ENCODE data around the gene DIAPH2.

Gene DIAPH2

DNA sequence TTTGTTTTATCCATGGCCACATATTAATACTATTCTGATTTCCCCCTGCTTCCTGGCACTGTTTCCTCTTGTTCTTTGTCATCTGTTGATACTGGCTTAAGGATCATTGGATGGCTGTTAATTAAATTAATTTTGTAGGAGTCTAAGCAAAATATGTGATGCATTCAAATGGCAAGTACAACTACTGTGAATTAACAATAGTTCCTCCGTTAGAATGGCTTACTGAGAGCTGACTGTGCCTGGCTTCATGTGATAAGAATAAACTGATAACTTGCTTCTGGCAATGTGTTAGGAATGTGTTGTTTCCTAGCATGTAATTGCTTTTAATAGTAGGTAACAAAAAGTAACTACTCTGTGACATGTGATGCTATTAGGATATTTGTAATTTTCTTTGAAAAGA lies 297.5 kb downstream of the DIAPH2 start:
- DNase-seq = no peak

GRCh38 chrX:96984538-96984937 lies 299.9 kb downstream of the DIAPH2 start:
- no peak for DNase-seq

- no peak for DNase-seq
These were observed 300.4 kb downstream of the DIAPH2 start for GRCh38 chrX:96985046-96985445.

DNA sequence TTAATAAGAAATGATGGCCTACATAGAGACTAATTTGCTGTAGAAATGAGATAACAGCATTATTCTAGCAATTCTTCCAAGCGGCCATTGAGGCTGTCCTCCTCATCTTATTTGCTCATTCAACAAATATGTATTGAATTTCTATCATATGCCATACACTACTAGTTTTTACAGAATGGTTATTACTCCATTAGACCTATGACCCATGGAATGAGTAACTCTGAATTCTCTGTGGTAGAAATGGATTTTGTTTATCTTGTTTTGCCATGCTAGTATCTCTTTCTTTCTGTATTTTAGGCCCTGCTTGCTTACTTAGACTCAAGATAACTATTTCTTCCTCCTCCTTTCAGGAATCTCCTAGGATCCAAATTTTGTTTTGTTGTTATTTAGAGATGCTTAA lies 302.6 kb downstream of the DIAPH2 start:
- no peak for DNase-seq

GRCh38 chrX:96989830-96990571 lies 305.4 kb downstream of the DIAPH2 start:
- DNase-seq = no peak

- DNase-seq = no peak
These were observed 309.5 kb downstream of the DIAPH2 start for GRCh38 chrX:96994093-96994492.

- no peak for DNase-seq
These were observed 312.6 kb downstream of the DIAPH2 start for GRCh38 chrX:96997196-96997595.

DNA sequence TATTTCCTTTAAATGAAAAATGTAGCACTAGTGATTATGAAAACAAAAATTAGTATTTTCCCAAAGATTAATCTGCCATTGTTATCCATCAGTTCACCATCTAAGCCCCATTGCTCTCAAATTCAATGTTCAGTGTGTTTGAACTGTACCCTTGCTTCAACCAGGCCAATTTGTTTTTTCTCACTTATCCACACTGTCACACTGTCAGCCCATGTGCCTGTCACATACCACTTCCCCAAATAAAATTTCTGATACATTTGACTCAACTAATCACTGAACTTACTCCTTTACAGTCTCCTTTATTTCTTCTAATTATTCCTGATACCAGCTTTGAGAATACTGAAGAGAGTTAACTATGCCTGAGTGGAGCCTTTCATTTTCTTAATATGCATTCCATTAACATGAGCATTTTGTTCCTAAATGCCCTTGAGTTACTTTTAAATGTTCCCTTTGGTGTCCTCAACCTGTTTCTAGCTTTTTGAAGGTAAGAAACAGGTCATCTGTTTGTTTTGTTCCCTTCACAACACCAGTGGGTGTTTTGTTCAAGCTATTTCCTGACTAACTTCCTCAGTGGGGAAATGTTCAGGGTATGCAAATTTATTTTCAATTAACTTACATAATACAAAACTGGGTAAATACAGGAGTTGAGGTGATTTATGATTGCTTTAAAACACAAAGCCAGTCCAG lies 316.2 kb downstream of the DIAPH2 start:
- DNase-seq = no peak

DNA sequence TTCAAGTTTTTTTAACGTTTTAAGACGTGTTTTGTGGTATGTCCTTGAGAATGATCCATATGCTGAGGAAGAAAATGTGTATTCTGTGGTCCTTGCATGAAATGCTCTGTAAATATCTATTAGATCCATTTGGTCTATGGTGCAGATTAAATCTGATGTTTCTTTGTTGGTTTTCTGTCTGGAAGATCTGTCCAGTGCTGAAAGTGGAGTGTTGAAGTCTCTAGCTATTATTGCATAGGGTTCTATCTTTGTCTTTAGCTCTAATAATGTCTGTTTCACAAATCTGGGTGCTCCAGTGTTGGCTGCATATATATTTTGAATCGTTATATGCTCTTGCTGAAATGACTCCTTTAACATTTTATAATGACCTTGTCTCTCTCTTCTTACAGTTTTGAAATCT lies 321.5 kb downstream of the DIAPH2 start:
- no peak for DNase-seq

GRCh38 chrX:97009391-97009790 lies 324.7 kb downstream of the DIAPH2 start:
- DNase-seq = no peak

DNA sequence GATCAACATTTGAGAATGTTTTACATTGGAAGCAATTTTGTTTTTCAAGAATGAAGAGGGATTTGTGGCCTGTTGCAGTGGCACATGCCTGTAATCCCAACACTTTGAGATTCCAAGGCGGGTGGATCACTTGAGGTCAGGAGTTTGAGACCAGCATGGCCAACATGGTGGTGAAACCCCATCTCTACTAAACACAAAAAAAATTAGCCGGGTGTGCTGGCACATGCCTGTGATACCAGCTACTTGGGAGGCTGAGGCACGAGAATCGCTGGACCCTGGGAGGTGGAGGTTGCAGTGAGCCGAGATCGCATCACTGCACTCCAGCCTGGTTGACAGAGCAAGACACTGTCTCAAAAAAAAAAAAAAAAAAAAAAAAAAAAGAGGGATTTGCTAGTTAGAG lies 326.9 kb downstream of the DIAPH2 start:
- no peak for DNase-seq

- no peak for DNase-seq
These were observed 331.5 kb downstream of the DIAPH2 start for GRCh38 chrX:97016106-97016505.

- no peak for DNase-seq
These were observed 337.0 kb downstream of the DIAPH2 start for GRCh38 chrX:97021680-97022079.

- no peak for DNase-seq
These were observed 341.8 kb downstream of the DIAPH2 start for GRCh38 chrX:97026406-97026805.

- DNase-seq = no peak
These were observed 342.8 kb downstream of the DIAPH2 start for GRCh38 chrX:97027384-97027922.

- no peak for DNase-seq
These were observed 345.8 kb downstream of the DIAPH2 start for GRCh38 chrX:97030463-97030862.

- no peak for DNase-seq
These were observed 346.3 kb downstream of the DIAPH2 start for GRCh38 chrX:97030947-97031346.

DNA sequence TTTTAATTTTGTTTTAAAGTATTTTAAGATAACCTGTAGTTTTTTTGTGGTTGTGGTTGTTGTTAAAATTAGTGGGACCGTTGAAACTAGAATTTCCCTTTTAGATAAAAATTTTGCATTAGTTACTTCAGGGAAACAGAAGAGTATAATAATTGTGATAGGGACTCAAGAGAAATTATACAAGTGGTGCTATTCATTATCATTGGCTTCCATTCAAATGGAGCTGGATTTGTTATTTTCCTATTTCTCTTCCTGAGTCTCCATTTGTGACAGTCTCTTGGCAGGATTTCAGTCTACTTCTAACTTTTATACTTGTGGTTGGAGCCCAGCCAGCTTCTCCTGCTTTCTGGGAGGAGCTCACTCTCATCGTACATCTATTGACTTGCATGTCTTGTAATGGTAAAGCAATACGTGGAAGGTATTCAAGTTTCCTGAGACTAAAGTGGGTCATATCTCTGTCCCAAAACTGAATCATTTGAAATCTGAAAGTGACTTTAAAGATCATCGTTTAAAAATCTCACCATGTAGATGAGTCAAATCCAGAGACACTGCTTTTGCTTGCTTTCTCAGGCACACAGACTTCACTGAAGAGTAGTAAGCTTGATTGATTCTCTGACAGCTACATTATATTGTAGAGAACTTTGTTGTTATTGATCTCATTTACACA lies 354.9 kb downstream of the DIAPH2 start:
- DNase-seq = no peak

- DNase-seq = no peak
These were observed 360.8 kb downstream of the DIAPH2 start for GRCh38 chrX:97045470-97045869.

DNA sequence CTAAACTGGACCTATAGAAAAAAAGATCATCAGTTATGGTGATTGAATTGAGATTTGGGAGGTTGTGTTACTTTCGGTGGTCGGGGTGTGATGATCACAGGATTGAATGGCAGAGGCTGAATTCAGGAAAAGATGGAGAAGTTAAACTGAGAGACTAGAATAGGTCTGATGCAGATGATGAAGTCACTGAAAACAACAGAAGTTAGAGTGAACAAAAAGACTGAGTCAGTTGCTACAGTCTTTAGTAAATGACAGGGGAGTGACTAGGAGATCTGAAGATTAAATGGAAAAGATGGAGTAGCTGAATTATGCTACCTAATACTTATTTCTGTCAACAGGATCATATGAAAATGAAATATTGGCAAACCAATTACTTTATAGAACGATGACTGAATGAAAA lies 362.2 kb downstream of the DIAPH2 start:
- no peak for DNase-seq

DNA sequence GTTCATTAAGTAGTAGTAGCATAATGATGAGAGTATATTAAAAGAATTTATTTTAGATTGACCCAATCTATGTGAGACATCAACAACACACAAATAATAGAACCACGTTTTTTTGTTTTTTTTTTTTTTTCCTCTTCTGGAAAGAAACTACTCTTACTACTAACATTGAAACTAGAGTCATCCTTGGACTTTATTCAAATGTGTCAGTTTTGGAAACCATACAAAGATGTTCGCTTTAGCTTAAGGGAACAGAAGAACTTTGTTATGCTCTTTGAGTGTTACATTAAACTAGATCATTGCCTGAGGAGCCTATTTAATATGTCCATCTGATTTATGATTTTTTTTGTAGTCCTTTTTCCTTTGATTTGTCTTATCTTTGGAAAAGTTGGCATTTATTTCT lies 365.8 kb downstream of the DIAPH2 start:
- DNase-seq = no peak

DNA sequence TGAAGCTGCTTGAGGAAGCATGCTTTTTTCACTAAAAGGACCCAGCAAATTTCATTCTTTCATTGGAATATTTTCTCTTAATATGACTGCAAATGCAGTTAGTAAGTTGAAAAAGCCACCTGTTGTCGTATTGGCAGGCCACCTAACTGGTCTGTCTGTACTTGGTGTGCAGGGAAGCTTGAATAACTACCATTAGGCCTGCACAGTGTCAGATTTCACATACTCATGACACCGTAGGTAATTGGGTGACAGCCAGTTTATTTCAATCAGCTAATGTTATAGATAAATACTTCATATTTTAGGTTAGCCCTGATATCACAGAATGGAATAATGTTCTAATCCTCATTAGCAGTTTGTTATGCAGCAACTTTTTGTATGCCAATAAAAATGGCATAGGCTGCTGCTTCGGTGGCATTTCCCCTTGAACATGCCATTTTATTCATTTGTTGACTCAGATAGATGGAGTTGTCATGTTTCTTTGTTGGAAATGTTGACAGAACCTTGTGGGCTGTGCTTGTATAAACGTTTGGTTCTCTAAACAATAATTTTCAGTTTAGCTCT lies 372.8 kb downstream of the DIAPH2 start:
- DNase-seq = no peak

DNA sequence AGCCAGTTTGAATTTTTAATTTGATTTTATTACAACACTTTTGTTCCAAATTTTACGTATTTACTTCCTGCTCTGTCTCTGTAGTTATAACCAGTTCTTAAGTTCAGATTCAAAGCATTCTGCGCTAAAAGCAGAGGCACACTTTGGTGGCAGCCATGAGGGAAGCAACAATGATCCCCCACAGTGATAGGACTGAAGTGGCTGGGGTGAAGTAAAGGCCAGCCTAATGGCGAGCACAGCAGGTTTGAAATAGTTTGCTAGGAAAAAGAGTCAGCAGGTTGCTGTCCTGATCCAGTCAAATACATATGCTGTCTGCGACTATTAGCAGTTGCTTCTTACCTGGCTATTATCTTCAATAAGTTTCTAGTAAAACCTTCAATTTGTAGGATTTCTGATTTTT lies 375.4 kb downstream of the DIAPH2 start:
- DNase-seq = no peak

GRCh38 chrX:97065066-97065465 lies 380.4 kb downstream of the DIAPH2 start:
- no peak for DNase-seq
